Suprapubic skin (tissue), 3 donors: ENCODE results near the gene FOLR1.

Source experiments
- POLR2A ChIP-seq, 2 donors: fragments of 450-650 bp; IDR thresholded peaks; one replicate each; pipeline ENCODE4 v1.6.1; 2017; ENCODE audit warnings: antibody characterized with exemption in 2 of 2, mild to moderate bottlenecking in 2 of 2, moderate library complexity in 2 of 2
- TF ChIP-seq, protein P1 (sequence below), 2 donors: fragments of 200-600 bp in 1 of 2; fragments of 450-650 bp in 1 of 2; sonication (generic) in 1 of 2; IDR thresholded peaks; one replicate each; pipeline ENCODE4 v1.5.1; 2016 to 2019; ENCODE audit warnings: antibody characterized with exemption in 2 of 2, mild to moderate bottlenecking in 1 of 2, moderate library complexity in 1 of 2

DNA sequence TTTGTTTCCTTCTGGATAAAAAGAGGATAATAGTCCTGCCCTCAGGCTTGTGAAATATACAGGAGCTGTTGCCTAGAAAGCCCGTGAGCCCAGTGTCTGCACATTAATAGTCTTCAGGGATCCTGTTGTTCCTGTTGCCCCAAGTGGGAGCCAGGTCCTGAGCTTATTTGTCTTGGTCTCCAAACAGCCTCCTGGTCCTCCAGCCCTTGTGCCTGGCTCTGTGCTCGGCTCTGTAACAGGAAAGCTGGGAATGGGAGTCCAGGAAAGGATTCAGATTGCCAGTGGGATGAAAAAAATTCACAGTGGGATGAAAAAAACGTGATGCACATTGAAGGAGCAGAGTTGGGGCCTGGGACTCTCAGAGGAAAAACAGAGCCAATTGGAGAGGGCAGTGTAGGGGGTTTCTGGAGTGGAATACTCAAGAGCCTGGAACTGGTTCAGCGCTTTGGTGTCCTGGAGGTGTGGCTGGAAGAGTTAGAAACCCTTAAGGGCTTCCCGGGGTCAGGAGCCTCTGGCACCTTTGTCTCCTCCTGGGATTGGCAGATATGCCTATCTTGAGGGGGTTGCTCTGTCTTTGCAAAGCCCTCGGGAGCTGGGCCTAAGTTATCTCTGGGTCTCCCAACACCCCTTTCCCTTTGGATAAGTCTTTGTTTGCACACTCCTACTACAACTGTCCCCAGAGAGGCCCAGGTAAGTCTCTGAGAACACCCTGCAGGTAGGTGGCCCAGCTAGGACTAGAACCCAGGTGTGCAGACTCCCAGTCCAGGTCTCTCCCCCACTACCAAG, 30.4 kb downstream of the FOLR1 start:
- TF ChIP-seq, protein P1, sequence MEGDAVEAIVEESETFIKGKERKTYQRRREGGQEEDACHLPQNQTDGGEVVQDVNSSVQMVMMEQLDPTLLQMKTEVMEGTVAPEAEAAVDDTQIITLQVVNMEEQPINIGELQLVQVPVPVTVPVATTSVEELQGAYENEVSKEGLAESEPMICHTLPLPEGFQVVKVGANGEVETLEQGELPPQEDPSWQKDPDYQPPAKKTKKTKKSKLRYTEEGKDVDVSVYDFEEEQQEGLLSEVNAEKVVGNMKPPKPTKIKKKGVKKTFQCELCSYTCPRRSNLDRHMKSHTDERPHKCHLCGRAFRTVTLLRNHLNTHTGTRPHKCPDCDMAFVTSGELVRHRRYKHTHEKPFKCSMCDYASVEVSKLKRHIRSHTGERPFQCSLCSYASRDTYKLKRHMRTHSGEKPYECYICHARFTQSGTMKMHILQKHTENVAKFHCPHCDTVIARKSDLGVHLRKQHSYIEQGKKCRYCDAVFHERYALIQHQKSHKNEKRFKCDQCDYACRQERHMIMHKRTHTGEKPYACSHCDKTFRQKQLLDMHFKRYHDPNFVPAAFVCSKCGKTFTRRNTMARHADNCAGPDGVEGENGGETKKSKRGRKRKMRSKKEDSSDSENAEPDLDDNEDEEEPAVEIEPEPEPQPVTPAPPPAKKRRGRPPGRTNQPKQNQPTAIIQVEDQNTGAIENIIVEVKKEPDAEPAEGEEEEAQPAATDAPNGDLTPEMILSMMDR (IDR thresholded peaks at IDR 0.05), result no peak
- TF ChIP-seq POLR2A (IDR thresholded peaks at IDR 0.05), result no peak
